ENCODE data around the gene SRGAP2C. TPM values are rescaled to one million over a fixed set of nuclear protein-coding genes. Genes with fewer than 3 reads are reported as not detected.
A peak's percentile ranks its signal among the peaks of the same experiment; 100 is the strongest.
"Not testable (repeated sequence)": the region's sequence is repeated elsewhere in the genome, so short reads cannot be mapped to it uniquely, and the experiment has no call there.

The SRGAP2C gene
- total and polyA plus RNA-seq, 2 donors (not counting 3 experiments of a cell fraction or from before 2014, with no cell fraction given), result 5.6 to 56.4 TPM

DNA sequence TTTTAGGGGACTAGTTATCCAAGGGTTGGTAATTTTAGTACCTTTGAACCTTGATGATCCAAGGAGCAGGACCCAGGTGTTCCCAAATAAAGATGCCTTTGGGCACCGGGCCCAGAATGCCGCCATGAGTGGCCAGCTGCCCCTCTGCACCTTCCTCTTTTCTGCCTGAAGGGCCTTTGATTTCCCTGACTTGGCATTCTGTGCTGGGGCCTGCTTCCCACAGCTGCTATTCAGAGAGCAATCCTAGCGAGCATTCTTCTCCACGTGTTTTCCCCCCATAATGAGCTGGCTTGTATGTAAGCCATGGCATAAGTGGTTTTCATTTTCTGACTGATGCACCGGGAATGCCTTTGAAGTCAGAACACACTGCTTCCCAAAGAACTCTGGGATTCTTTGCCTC lies 184.1 kb downstream of the SRGAP2C start:
- dilution Hi-C loops (cut with MboI; ENCODE audit: extremely low pct_ligation_motif_present, low sequenced_read_pairs); H3K27me3 ChIP-seq (ENCODE audit: control insufficient read depth in 2 of 2, insufficient read depth in 2 of 2, low read length in 2 of 2); H3K27ac ChIP-seq (ENCODE audit: insufficient read depth, low read depth, low read length); H3K79me2 ChIP-seq (ENCODE audit: control insufficient read depth, insufficient read depth, low read length); POLR2A ChIA-PET; H3K9me1 ChIP-seq (replicated peaks; ENCODE audit: control insufficient read depth, extremely low read depth, insufficient read depth, low read length); BruUV-seq (replicated peaks); CTCF ChIA-PET; intact Hi-C loops (cut with micrococcal nuclease); H3K36me3 ChIP-seq (ENCODE audit: control insufficient read depth in 2 of 2, extremely low read depth in 1 of 2, insufficient read depth in 2 of 2, low read length in 2 of 2); H3K4me1 ChIP-seq (ENCODE audit: control insufficient read depth, extremely low read depth, insufficient read depth, low read length); H3K4me3 ChIP-seq (replicated peaks in 1 of 3; ENCODE audit: insufficient read depth in 1 of 3, low read depth in 1 of 3, low read length in 3 of 3); H4K20me1 ChIP-seq (replicated peaks; ENCODE audit: control insufficient read depth, extremely low read depth, insufficient read depth, low read length); H3K9ac ChIP-seq (replicated peaks; ENCODE audit: extremely low read depth, insufficient read depth, low read length); H2AFZ ChIP-seq (ENCODE audit: low read depth, low read length); FAIRE-seq; H3K9me3 ChIP-seq (replicated peaks; ENCODE audit: control insufficient read depth, insufficient read depth, low read length); H3K4me2 ChIP-seq (ENCODE audit: insufficient read depth, low read length); DNase-seq (ENCODE audit: low read depth, low spot score): not testable (repeated sequence)

DNA sequence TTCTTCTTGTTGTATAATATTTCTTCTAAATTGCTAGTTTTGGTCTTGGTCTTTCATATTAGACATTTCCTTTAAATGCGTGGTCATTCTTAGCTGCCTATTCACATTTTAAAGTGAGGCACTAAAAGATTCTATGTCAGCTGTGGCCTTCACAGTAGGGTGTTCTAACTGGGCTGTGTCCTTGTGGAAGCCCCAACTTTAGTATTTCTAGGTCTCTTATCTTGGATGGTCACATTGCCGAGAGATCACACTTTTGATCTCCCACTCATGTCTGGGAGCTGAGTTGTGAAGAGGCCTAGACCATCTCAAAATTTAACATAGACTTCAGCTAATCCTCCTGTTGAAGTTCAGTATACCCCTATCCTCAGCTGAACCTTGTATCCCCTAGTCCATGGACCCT lies 185.2 kb downstream of the SRGAP2C start:
- H3K27me3 ChIP-seq (ENCODE audit: control insufficient read depth in 2 of 2, insufficient read depth in 2 of 2, low read length in 2 of 2); BruUV-seq (replicated peaks); H3K9me3 ChIP-seq (replicated peaks; ENCODE audit: control insufficient read depth, insufficient read depth, low read length); DNase-seq (ENCODE audit: low read depth, low spot score); POLR2A ChIA-PET; H2AFZ ChIP-seq (ENCODE audit: low read depth, low read length); H3K79me2 ChIP-seq (ENCODE audit: control insufficient read depth, insufficient read depth, low read length); H3K36me3 ChIP-seq (ENCODE audit: control insufficient read depth in 2 of 2, extremely low read depth in 1 of 2, insufficient read depth in 2 of 2, low read length in 2 of 2); H3K4me2 ChIP-seq (ENCODE audit: insufficient read depth, low read length); H3K4me1 ChIP-seq (ENCODE audit: control insufficient read depth, extremely low read depth, insufficient read depth, low read length); dilution Hi-C loops (cut with MboI; ENCODE audit: extremely low pct_ligation_motif_present, low sequenced_read_pairs); H3K27ac ChIP-seq (ENCODE audit: insufficient read depth, low read depth, low read length); H3K4me3 ChIP-seq (replicated peaks in 1 of 3; ENCODE audit: insufficient read depth in 1 of 3, low read depth in 1 of 3, low read length in 3 of 3); H4K20me1 ChIP-seq (replicated peaks; ENCODE audit: control insufficient read depth, extremely low read depth, insufficient read depth, low read length); FAIRE-seq; H3K9ac ChIP-seq (replicated peaks; ENCODE audit: extremely low read depth, insufficient read depth, low read length); CTCF ChIA-PET; intact Hi-C loops (cut with micrococcal nuclease); H3K9me1 ChIP-seq (replicated peaks; ENCODE audit: control insufficient read depth, extremely low read depth, insufficient read depth, low read length): not testable (repeated sequence)

DNA sequence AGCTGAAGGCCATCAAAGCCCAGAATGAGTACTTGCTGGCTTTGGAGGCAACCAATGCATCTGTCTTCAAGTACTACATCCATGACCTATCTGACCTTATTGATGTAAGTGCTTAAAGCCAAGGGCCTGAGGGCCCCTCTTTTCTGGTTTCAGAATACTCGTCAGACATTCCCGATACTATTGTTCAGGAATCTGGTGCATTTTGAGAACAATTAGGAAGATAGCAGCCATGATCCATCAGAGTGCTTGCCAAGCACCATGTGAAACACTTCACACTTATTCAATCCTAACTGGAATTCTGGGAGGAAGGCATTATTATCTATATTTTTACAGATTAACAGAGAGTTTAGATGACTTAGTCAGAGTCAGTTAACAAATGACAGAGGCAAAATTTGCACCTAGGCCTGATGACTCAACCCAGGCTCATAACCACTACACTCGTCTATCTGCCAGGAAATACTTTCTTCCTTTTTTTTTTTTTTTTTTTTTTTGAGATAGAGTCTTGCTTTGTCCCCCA lies 190.1 kb downstream of the SRGAP2C start:
- BruUV-seq (replicated peaks); H4K20me1 ChIP-seq (replicated peaks; ENCODE audit: control insufficient read depth, extremely low read depth, insufficient read depth, low read length): not testable (repeated sequence)
- DNase-seq (ENCODE audit: low read depth, low spot score), result peak; percentile 6

DNA sequence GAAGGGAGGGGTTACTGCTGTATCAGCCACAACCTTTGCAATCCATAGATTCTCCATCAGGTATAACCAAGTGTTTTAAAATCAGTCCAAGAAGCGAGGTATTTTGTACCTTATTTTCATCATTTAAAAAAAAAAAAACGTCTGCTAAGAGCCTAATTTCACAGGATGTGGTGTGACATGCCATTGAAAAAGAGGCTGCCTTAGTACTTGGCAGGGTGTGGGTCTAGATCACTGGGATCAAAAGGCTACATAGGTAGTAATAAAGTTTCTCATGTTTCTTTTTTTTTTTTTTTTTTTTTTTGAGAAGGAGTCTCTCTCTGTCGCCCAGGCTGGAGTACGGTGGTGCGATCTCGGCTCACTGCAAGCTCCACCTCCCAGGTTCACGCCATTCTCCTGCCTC lies 192.2 kb downstream of the SRGAP2C start:
- BruUV-seq (replicated peaks); DNase-seq (ENCODE audit: low read depth, low spot score); H3K9me3 ChIP-seq (replicated peaks; ENCODE audit: control insufficient read depth, insufficient read depth, low read length); H3K27me3 ChIP-seq (ENCODE audit: control insufficient read depth in 2 of 2, insufficient read depth in 2 of 2, low read length in 2 of 2); H3K36me3 ChIP-seq (ENCODE audit: control insufficient read depth in 2 of 2, extremely low read depth in 1 of 2, insufficient read depth in 2 of 2, low read length in 2 of 2); POLR2A ChIA-PET; H3K4me2 ChIP-seq (ENCODE audit: insufficient read depth, low read length); H3K79me2 ChIP-seq (ENCODE audit: control insufficient read depth, insufficient read depth, low read length); H3K9ac ChIP-seq (replicated peaks; ENCODE audit: extremely low read depth, insufficient read depth, low read length); CTCF ChIA-PET; H3K4me3 ChIP-seq (replicated peaks in 1 of 3; ENCODE audit: insufficient read depth in 1 of 3, low read depth in 1 of 3, low read length in 3 of 3); H2AFZ ChIP-seq (ENCODE audit: low read depth, low read length); H3K9me1 ChIP-seq (replicated peaks; ENCODE audit: control insufficient read depth, extremely low read depth, insufficient read depth, low read length); H3K4me1 ChIP-seq (ENCODE audit: control insufficient read depth, extremely low read depth, insufficient read depth, low read length); dilution Hi-C loops (cut with MboI; ENCODE audit: extremely low pct_ligation_motif_present, low sequenced_read_pairs); H4K20me1 ChIP-seq (replicated peaks; ENCODE audit: control insufficient read depth, extremely low read depth, insufficient read depth, low read length); FAIRE-seq; intact Hi-C loops (cut with micrococcal nuclease); H3K27ac ChIP-seq (ENCODE audit: insufficient read depth, low read depth, low read length): not testable (repeated sequence)

More for the DNA sequence above, 190.1 kb downstream of the SRGAP2C start:
- H3K4me1 ChIP-seq (ENCODE audit: control insufficient read depth, extremely low read depth, insufficient read depth, low read length); POLR2A ChIA-PET; H3K9ac ChIP-seq (replicated peaks; ENCODE audit: extremely low read depth, insufficient read depth, low read length); H2AFZ ChIP-seq (ENCODE audit: low read depth, low read length); intact Hi-C loops (cut with micrococcal nuclease); H3K36me3 ChIP-seq (ENCODE audit: control insufficient read depth in 2 of 2, extremely low read depth in 1 of 2, insufficient read depth in 2 of 2, low read length in 2 of 2); H3K9me1 ChIP-seq (replicated peaks; ENCODE audit: control insufficient read depth, extremely low read depth, insufficient read depth, low read length); H3K27ac ChIP-seq (ENCODE audit: insufficient read depth, low read depth, low read length); H3K9me3 ChIP-seq (replicated peaks; ENCODE audit: control insufficient read depth, insufficient read depth, low read length); H3K4me2 ChIP-seq (ENCODE audit: insufficient read depth, low read length); CTCF ChIA-PET; dilution Hi-C loops (cut with MboI; ENCODE audit: extremely low pct_ligation_motif_present, low sequenced_read_pairs); H3K79me2 ChIP-seq (ENCODE audit: control insufficient read depth, insufficient read depth, low read length); H3K4me3 ChIP-seq (replicated peaks in 1 of 3; ENCODE audit: insufficient read depth in 1 of 3, low read depth in 1 of 3, low read length in 3 of 3); H3K27me3 ChIP-seq (ENCODE audit: control insufficient read depth in 2 of 2, insufficient read depth in 2 of 2, low read length in 2 of 2): not testable (repeated sequence)
- peak; percentile 12 for FAIRE-seq
